WERI-Rb-1 (cell line): ENCODE data around the gene BBLN.

Experiments used
- DNase-seq: peaks from one replicate; pipeline ENCODE4 v3.0.0-alpha.2; 2020
- H3K27ac ChIP-seq: fragments of 250-450 bp; sonication (Bioruptor Pico); 2 replicates; pipeline ENCODE4 v1.5.1; 2020; ENCODE audit warnings: mild to moderate bottlenecking, moderate library complexity
- H3K27me3 ChIP-seq: fragments of 250-450 bp; sonication (Bioruptor Pico); 2 replicates; pipeline ENCODE4 v1.5.1; 2021; ENCODE audit warnings: mild to moderate bottlenecking, low read depth, moderate library complexity; ENCODE audit not compliant: insufficient read depth, severe bottlenecking
- H3K36me3 ChIP-seq: fragments of 250-450 bp; sonication (Bioruptor Pico); 2 replicates; pipeline ENCODE4 v1.5.1; 2020; ENCODE audit warnings: mild to moderate bottlenecking, moderate library complexity
- H3K4me3 ChIP-seq: 2 replicates; pipeline ENCODE4 v1.5.1; 2011; ENCODE audit warnings: low read depth, mild to moderate bottlenecking, control low read depth, low read length
- H3K9me3 ChIP-seq: fragments of 250-450 bp; sonication (Bioruptor Pico); 2 replicates; pipeline ENCODE4 v1.5.1; 2021; ENCODE audit warnings: mild to moderate bottlenecking, moderate library complexity; ENCODE audit not compliant: severe bottlenecking
- CTCF ChIP-seq: IDR thresholded peaks from 2 replicates; pipeline ENCODE4 v1.5.1; 2011; ENCODE audit warnings: low read depth, mild to moderate bottlenecking, control low read depth, inconsistent platforms, low read length

The BBLN gene

GRCh38 chr9:128149001-128149701, 10.9 kb upstream of the BBLN start, which contains the start of gene LCN2:
Gene LCN2, plus strand, starts transcription at chr9:128149453. Its CDS starts 73 bp downstream, at chr9:128149526.
- Histone ChIP-seq H3K9me3 (no peaks in the 10 kb centered on the region), H3K4me3 (no peak within 1 kb of the TSS), H3K36me3 (no peaks in the 10 kb centered on the region), H3K27ac (peak within 1 kb of the TSS; percentile 67), H3K27me3 (no peaks in the 10 kb centered on the region)
- DNase-seq: no peak
- TF ChIP-seq CTCF: no peak

DNA sequence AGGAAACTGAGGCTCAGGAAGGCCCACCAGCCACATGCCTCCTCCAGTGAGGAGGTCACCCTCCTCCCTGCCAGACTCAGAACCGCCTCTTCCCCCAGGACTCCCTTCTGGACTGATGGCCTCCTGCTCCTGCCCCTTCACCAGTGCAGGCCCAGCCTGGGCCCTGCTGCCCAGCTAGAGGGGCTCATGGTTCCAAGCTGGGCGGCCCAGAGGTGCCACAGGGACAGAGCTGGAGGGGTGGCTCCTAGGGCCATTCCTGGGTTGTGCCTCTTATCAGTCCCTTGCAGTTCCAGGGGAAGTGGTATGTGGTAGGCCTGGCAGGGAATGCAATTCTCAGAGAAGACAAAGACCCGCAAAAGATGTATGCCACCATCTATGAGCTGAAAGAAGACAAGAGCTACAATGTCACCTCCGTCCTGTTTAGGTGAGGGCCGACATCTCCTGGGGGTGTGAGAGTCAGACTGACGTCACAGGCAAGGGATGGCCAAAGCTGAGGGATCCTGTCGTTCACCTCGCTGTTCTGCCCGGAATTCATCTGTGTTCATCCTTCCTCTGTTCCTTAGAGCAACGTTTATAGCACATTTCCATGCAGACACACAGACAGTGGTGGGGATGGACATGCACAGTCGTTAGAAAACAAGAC, 10.0 kb upstream of the BBLN start:
- H3K9me3 ChIP-seq: no peaks in the 10 kb centered on the region
- TF ChIP-seq CTCF: no peak
- H3K27me3 ChIP-seq: no peaks in the 10 kb centered on the region
- no peak for DNase-seq
- no peak overlapping the region for H3K4me3 ChIP-seq
- no peaks in the 10 kb centered on the region for H3K36me3 ChIP-seq
- peak overlapping the region; percentile 67 for H3K27ac ChIP-seq

DNA sequence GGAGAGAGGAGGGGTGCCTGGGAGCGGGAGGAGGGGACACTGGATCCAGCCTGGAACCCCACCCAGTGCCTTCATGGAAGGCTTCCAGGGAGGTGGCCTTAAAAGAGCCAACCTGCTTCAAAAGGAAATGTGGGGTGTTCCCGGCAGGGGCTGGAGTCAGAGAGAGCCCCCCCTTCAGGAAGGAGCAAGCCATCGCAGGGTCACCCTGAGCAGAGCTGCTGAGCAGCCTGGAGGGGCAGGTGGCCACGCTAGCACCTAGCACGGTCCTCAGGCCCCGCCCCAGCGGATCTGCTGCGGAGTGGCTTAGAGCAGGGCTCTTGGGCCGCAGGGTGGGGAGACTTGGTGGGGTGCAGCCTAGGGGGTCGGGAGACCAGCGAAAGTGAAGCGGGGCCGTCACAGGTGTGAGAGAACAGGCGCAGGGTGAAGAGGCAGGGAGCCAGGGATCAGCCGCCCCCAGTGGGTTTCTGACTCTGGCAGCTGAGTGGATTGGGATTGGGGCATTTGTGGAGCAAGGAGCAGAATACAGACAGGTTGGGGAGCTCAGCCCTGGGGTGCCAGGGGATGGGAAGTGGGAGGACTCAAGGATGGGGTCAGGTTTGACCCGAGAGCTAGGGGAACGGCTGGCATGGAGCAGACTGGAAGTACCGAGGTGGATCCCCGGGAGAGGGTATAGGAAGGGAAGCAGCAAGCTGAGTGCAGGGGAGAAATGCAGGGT, 9.3 kb upstream of the BBLN start:
- peak overlapping the region; percentile 67 for H3K27ac ChIP-seq
- no peaks in the 10 kb centered on the region for H3K9me3 ChIP-seq
- H3K36me3 ChIP-seq: no peaks in the 10 kb centered on the region
- DNase-seq: peak; percentile 97
- TF ChIP-seq CTCF: peak; percentile 97
- no peak overlapping the region for H3K4me3 ChIP-seq
- H3K27me3 ChIP-seq: no peaks in the 10 kb centered on the region

DNA sequence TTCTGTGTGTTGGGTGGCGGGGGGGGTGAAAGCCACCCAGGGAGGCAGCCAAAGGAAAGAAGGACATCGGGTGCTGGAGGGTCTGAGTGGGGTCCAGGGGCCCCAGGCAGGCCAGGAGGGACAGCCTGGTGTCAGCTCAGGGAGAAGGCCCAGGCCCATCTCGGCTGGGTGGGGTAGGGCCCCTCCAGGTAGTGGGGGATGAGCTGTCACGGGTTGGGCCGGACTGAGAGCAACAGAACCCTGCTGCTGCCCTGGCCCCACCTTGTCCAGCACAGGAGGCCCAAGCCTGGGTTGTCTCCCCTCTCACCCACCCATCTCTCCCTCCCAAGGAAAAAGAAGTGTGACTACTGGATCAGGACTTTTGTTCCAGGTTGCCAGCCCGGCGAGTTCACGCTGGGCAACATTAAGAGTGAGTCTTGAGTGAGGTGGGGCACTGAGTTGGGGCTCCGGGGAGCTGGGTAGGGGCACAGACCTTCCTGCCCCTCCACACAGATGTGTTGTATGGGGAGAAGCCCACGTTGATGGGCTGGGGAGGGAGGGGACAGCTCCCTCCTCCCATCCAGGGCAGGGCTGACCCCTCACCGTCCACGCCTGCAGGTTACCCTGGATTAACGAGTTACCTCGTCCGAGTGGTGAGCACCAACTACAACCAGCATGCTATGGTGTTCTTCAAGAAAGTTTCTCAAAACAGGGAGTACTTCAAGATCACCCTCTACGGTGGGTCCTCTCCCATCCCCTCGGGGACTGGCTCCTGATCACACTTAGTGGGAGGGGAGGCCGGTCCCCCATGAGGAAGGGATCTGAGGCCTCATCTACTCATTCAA, 8.5 kb upstream of the BBLN start:
- DNase-seq: no peak
- H3K27me3 ChIP-seq: no peaks in the 10 kb centered on the region
- peak overlapping the region; percentile 67 for H3K27ac ChIP-seq
- no peaks in the 10 kb centered on the region for H3K9me3 ChIP-seq
- H3K4me3 ChIP-seq: no peak overlapping the region
- no peak for TF ChIP-seq CTCF
- H3K36me3 ChIP-seq: no peaks in the 10 kb centered on the region

GRCh38 chr9:128152133-128153059, 7.7 kb upstream of the BBLN start:
- Histone ChIP-seq H3K27ac (no peak overlapping the region), H3K4me3 (no peak overlapping the region), H3K27me3 (no peaks in the 10 kb centered on the region), H3K36me3 (no peaks in the 10 kb centered on the region), H3K9me3 (no peaks in the 10 kb centered on the region)
- no peak for TF ChIP-seq CTCF
- no peak for DNase-seq
